ENCODE data around the gene CXCL1.
"Not testable (repeated sequence)": the region's sequence is repeated elsewhere in the genome, so short reads cannot be mapped to it uniquely, and the experiment has no call there.

Gene CXCL1

GRCh38 chr4:73895201-73896175 is 26.3 kb downstream of the CXCL1 start:
- no peaks in the 10 kb centered on the region for H3K4me1 ChIP-seq (ENCODE audit: insufficient read depth, insufficient read length)
- no peak for TF ChIP-seq ZNF274 (IDR thresholded peaks at IDR 0.05; ENCODE audit: low read depth, low read length)
- TF ChIP-seq SUZ12 (IDR thresholded peaks at IDR 0.05; ENCODE audit: extremely low read depth, insufficient read depth, insufficient read length): no peak
- no peak for TF ChIP-seq YY1 (IDR thresholded peaks at IDR 0.05; ENCODE audit: insufficient read depth, insufficient read length)
- no peak for DNase-seq (ENCODE audit: low read depth, low spot score)

GRCh38 chr4:73896416-73896815 is 27.2 kb downstream of the CXCL1 start:
- Histone ChIP-seq H3K4me1 (ENCODE audit: insufficient read depth, insufficient read length) (no peaks in the 10 kb centered on the region), H3K27me3 (ENCODE audit: insufficient read depth, insufficient read length) (no peaks in the 10 kb centered on the region), H3K9me3 (ENCODE audit: insufficient read depth, low read length) (no peaks in the 10 kb centered on the region), H3K36me3 (ENCODE audit: insufficient read depth, insufficient read length, low read length) (no peaks in the 10 kb centered on the region), H3K9ac (ENCODE audit: insufficient read length, low read depth) (no peak overlapping the region), H3K4me3 (ENCODE audit: insufficient read length, low read depth) (no peak overlapping the region)
- no peak for TF ChIP-seq YY1 (IDR thresholded peaks at IDR 0.05; ENCODE audit: insufficient read depth, insufficient read length)
- no peak for TF ChIP-seq SUZ12 (IDR thresholded peaks at IDR 0.05; ENCODE audit: extremely low read depth, insufficient read depth, insufficient read length)
- no peak for TF ChIP-seq ZNF274 (IDR thresholded peaks at IDR 0.05; ENCODE audit: low read depth, low read length)
- no peak for DNase-seq (ENCODE audit: low read depth, low spot score)

More at GRCh38 chr4:73895201-73896175, 26.3 kb downstream of the CXCL1 start:
- Histone ChIP-seq H3K9ac (ENCODE audit: insufficient read length, low read depth) (no peak overlapping the region), H3K36me3 (ENCODE audit: insufficient read depth, insufficient read length, low read length) (no peaks in the 10 kb centered on the region), H3K27me3 (ENCODE audit: insufficient read depth, insufficient read length) (no peaks in the 10 kb centered on the region), H3K9me3 (ENCODE audit: insufficient read depth, low read length) (no peaks in the 10 kb centered on the region), H3K4me3 (ENCODE audit: insufficient read length, low read depth) (no peak overlapping the region)

- TF ChIP-seq SUZ12 (IDR thresholded peaks at IDR 0.05; ENCODE audit: extremely low read depth, insufficient read depth, insufficient read length): no peak
- TF ChIP-seq YY1 (IDR thresholded peaks at IDR 0.05; ENCODE audit: insufficient read depth, insufficient read length): no peak
- TF ChIP-seq ZNF274 (IDR thresholded peaks at IDR 0.05; ENCODE audit: low read depth, low read length): no peak
- H3K4me3 ChIP-seq (ENCODE audit: insufficient read length, low read depth): no peak overlapping the region
- no peak overlapping the region for H3K9ac ChIP-seq (ENCODE audit: insufficient read length, low read depth)
- DNase-seq (ENCODE audit: low read depth, low spot score): no peak
- no peaks in the 10 kb centered on the region for H3K36me3 ChIP-seq (ENCODE audit: insufficient read depth, insufficient read length, low read length)
- no peaks in the 10 kb centered on the region for H3K27me3 ChIP-seq (ENCODE audit: insufficient read depth, insufficient read length)
- no peaks in the 10 kb centered on the region for H3K4me1 ChIP-seq (ENCODE audit: insufficient read depth, insufficient read length)
- no peaks in the 10 kb centered on the region for H3K9me3 ChIP-seq (ENCODE audit: insufficient read depth, low read length)
These were observed 28.4 kb downstream of the CXCL1 start for GRCh38 chr4:73897380-73898136.

- not testable (repeated sequence) for H3K36me3 ChIP-seq (ENCODE audit: insufficient read depth, insufficient read length, low read length); H3K9ac ChIP-seq (ENCODE audit: insufficient read length, low read depth); H3K4me3 ChIP-seq (ENCODE audit: insufficient read length, low read depth); DNase-seq (ENCODE audit: low read depth, low spot score); H3K4me1 ChIP-seq (ENCODE audit: insufficient read depth, insufficient read length); H3K27me3 ChIP-seq (ENCODE audit: insufficient read depth, insufficient read length); H3K9me3 ChIP-seq (ENCODE audit: insufficient read depth, low read length)
These were observed 30.1 kb downstream of the CXCL1 start for GRCh38 chr4:73899338-73899737.

GRCh38 chr4:73901031-73901430 is 31.8 kb downstream of the CXCL1 start:
- H3K27me3 ChIP-seq (ENCODE audit: insufficient read depth, insufficient read length): no peaks in the 10 kb centered on the region

GRCh38 chr4:73902038-73902637 is 32.9 kb downstream of the CXCL1 start:
- H3K9ac ChIP-seq (ENCODE audit: insufficient read length, low read depth): no peak overlapping the region
- H3K4me1 ChIP-seq (ENCODE audit: insufficient read depth, insufficient read length): no peaks in the 10 kb centered on the region
- no peak overlapping the region for H3K4me3 ChIP-seq (ENCODE audit: insufficient read length, low read depth)
- TF ChIP-seq YY1 (IDR thresholded peaks at IDR 0.05; ENCODE audit: insufficient read depth, insufficient read length) (no peak), ZNF274 (IDR thresholded peaks at IDR 0.05; ENCODE audit: low read depth, low read length) (no peak), SUZ12 (IDR thresholded peaks at IDR 0.05; ENCODE audit: extremely low read depth, insufficient read depth, insufficient read length) (no peak)
- H3K36me3 ChIP-seq (ENCODE audit: insufficient read depth, insufficient read length, low read length): no peaks in the 10 kb centered on the region
- H3K27me3 ChIP-seq (ENCODE audit: insufficient read depth, insufficient read length): no peaks in the 10 kb centered on the region
- no peaks in the 10 kb centered on the region for H3K9me3 ChIP-seq (ENCODE audit: insufficient read depth, low read length)
- no peak for DNase-seq (ENCODE audit: low read depth, low spot score)

More at GRCh38 chr4:73901031-73901430, 31.8 kb downstream of the CXCL1 start:
- no peaks in the 10 kb centered on the region for H3K9me3 ChIP-seq (ENCODE audit: insufficient read depth, low read length)
- no peak overlapping the region for H3K4me3 ChIP-seq (ENCODE audit: insufficient read length, low read depth)
- no peak for DNase-seq (ENCODE audit: low read depth, low spot score)
- H3K36me3 ChIP-seq (ENCODE audit: insufficient read depth, insufficient read length, low read length): no peaks in the 10 kb centered on the region
- H3K9ac ChIP-seq (ENCODE audit: insufficient read length, low read depth): no peak overlapping the region
- no peaks in the 10 kb centered on the region for H3K4me1 ChIP-seq (ENCODE audit: insufficient read depth, insufficient read length)
- TF ChIP-seq SUZ12 (IDR thresholded peaks at IDR 0.05; ENCODE audit: extremely low read depth, insufficient read depth, insufficient read length) (no peak), YY1 (IDR thresholded peaks at IDR 0.05; ENCODE audit: insufficient read depth, insufficient read length) (no peak), ZNF274 (IDR thresholded peaks at IDR 0.05; ENCODE audit: low read depth, low read length) (no peak)
